WTC11 (cell line): ENCODE results near the gene MT1M.

Experiments used
- CREM ChIP-seq: sonication (generic); formaldehyde crosslinking; IDR thresholded peaks from 2 replicates; pipeline ENCODE4 v1.8.1; 2022; ENCODE audit warnings: mild to moderate bottlenecking, missing genetic modification reagents, moderate library complexity
- MAX ChIP-seq: sonication (generic); formaldehyde crosslinking; IDR thresholded peaks from 2 replicates; pipeline ENCODE4 v1.8.0; 2022; ENCODE audit warnings: mild to moderate bottlenecking, missing genetic modification reagents
- STAT6 ChIP-seq: sonication (generic); formaldehyde crosslinking; conservative IDR thresholded peaks from 2 replicates; pipeline ENCODE4 v1.8.1; 2023; ENCODE audit warnings: mild to moderate bottlenecking, low read depth, missing genetic modification reagents, moderate library complexity
- USF1 ChIP-seq: sonication (generic); formaldehyde crosslinking; IDR thresholded peaks from 2 replicates; pipeline ENCODE4 v1.8.0; 2022; ENCODE audit warnings: mild to moderate bottlenecking, missing genetic modification reagents
- TF ChIP-seq, protein P1 (sequence below): sonication (generic); formaldehyde crosslinking; IDR thresholded peaks from 2 replicates; pipeline ENCODE4 v1.8.1; 2023; ENCODE audit warnings: mild to moderate bottlenecking, missing genetic modification reagents
- TF ChIP-seq, protein P2 (sequence below): fragments of 200-600 bp; IDR thresholded peaks from 2 replicates; pipeline ENCODE4 v1.8.0; 2022; ENCODE audit warnings: antibody characterized with exemption

GRCh38 chr16:56628486-56629350, 3.7 kb upstream of the MT1M start:
- TF ChIP-seq MAX (CRISPR knock-in tag) (no peak), USF1 (CRISPR knock-in tag) (no peak), STAT6 (CRISPR knock-in tag) (no peak), CREM (CRISPR knock-in tag) (no peak)
- TF ChIP-seq, protein P1, sequence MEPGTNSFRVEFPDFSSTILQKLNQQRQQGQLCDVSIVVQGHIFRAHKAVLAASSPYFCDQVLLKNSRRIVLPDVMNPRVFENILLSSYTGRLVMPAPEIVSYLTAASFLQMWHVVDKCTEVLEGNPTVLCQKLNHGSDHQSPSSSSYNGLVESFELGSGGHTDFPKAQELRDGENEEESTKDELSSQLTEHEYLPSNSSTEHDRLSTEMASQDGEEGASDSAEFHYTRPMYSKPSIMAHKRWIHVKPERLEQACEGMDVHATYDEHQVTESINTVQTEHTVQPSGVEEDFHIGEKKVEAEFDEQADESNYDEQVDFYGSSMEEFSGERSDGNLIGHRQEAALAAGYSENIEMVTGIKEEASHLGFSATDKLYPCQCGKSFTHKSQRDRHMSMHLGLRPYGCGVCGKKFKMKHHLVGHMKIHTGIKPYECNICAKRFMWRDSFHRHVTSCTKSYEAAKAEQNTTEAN: no peak
- TF ChIP-seq, protein P2, sequence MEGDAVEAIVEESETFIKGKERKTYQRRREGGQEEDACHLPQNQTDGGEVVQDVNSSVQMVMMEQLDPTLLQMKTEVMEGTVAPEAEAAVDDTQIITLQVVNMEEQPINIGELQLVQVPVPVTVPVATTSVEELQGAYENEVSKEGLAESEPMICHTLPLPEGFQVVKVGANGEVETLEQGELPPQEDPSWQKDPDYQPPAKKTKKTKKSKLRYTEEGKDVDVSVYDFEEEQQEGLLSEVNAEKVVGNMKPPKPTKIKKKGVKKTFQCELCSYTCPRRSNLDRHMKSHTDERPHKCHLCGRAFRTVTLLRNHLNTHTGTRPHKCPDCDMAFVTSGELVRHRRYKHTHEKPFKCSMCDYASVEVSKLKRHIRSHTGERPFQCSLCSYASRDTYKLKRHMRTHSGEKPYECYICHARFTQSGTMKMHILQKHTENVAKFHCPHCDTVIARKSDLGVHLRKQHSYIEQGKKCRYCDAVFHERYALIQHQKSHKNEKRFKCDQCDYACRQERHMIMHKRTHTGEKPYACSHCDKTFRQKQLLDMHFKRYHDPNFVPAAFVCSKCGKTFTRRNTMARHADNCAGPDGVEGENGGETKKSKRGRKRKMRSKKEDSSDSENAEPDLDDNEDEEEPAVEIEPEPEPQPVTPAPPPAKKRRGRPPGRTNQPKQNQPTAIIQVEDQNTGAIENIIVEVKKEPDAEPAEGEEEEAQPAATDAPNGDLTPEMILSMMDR: no peak
